ENCODE results near the gene TIMM21.

DNA sequence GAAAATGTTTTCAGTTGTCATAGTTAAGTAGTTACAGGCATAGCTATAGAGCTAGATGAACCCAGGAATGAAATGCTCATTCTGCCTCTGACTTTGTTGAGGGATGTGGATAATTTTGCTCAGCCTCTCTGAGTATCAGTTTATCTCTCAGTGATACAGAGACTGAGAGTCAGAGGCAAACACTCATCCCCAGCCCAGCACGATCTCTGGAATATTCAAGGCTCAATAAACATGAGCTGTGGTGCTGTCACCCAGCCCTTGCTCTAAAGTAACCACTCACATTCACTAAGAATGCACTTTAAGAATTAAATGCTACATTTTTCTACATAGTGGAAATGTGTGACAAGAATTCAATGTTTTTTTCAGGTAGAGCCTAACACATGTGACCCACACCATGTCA, 30.6 kb downstream of the TIMM21 start:
- no peak for TF ChIP-seq TAF1 (IDR thresholded peaks at IDR 0.05; ENCODE audit: borderline replicate concordance, low read depth, low read length)
- TF ChIP-seq POLR2A (IDR thresholded peaks at IDR 0.05; ENCODE audit: low read depth, low read length), result no peak
